Cardiac fibroblast (primary cell): ENCODE results near the gene REST.
"Not testable (repeated sequence)": the region's sequence is repeated elsewhere in the genome, so short reads cannot be mapped to it uniquely, and the experiment has no call there.

Source experiments
- DNase-seq, 2 donors: peaks; one replicate each; pipeline versions ENCODE4 v3.0.0 to v3.0.0-alpha.2; 2010; ENCODE audit warnings: low read depth in 2 of 2
- H3K4me3 ChIP-seq, 2 donors: replicated peaks in 1 of 2; 1 replicate in 1 of 2; 2 replicates in 1 of 2; pipeline ENCODE4 v1.5.1; 2011; ENCODE audit warnings: low read depth in 2 of 2, low read length in 2 of 2, mild to moderate bottlenecking in 2 of 2, moderate library complexity in 1 of 2
- CTCF ChIP-seq: IDR thresholded peaks from one replicate; pipeline ENCODE4 v1.5.1; 2011; ENCODE audit warnings: low read depth, mild to moderate bottlenecking, low read length, inconsistent platforms

REST gene

GRCh38 chr4:56892691-56893090, 15.0 kb upstream of the REST start:
- DNase-seq = no peak
- no peak for TF ChIP-seq CTCF
- no peak overlapping the region for H3K4me3 ChIP-seq

- not testable (repeated sequence) for H3K4me3 ChIP-seq, DNase-seq
Observed at GRCh38 chr4:56897842-56898241, 9.9 kb upstream of the REST start.

DNA sequence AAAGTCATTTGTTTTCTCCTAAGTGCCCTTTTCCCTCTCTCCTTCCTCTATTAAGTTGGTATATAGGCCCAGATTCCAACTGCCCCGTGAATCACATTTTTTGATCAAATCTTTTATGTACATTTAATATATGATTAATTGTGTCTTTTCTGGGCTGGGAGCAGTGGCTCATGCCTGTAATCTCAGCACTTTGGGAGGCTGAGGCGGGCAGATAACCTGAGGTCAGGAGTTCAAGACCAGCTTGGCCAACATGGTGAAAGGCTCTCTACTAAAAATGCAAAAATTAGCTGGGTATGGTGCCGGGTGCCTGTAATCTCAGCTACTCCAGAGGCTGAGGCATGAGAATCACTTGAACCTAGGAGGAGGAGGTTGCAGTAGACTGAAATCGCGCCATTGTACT, 7.5 kb upstream of the REST start:
- not testable (repeated sequence) for H3K4me3 ChIP-seq, DNase-seq

DNA sequence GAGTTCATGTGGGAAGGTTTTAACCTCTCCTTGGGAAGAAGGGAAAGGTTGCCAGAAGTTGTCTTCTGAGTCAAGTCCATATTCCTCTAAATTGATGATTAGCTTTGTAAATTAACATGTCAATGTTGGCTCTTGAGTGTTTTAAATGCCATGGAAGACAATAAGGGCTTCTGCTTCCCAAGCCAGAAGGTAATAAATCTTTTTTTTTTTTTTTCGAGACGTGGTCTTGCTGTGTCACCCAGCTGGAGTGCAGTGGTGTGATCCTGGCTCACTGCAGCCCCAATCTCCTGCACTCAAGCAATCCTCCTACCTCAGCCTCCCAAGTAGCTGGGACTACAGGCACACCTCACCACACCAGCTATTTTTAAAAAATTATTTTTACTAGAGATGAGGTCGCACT, 5.0 kb upstream of the REST start:
- no peak for DNase-seq
- H3K4me3 ChIP-seq = no peak overlapping the region
- TF ChIP-seq CTCF = no peak

- no peak for TF ChIP-seq CTCF
- no peak for DNase-seq
- H3K4me3 ChIP-seq = no peak overlapping the region
Observed at GRCh38 chr4:56905796-56906195, 1.9 kb upstream of the REST start.

DNA sequence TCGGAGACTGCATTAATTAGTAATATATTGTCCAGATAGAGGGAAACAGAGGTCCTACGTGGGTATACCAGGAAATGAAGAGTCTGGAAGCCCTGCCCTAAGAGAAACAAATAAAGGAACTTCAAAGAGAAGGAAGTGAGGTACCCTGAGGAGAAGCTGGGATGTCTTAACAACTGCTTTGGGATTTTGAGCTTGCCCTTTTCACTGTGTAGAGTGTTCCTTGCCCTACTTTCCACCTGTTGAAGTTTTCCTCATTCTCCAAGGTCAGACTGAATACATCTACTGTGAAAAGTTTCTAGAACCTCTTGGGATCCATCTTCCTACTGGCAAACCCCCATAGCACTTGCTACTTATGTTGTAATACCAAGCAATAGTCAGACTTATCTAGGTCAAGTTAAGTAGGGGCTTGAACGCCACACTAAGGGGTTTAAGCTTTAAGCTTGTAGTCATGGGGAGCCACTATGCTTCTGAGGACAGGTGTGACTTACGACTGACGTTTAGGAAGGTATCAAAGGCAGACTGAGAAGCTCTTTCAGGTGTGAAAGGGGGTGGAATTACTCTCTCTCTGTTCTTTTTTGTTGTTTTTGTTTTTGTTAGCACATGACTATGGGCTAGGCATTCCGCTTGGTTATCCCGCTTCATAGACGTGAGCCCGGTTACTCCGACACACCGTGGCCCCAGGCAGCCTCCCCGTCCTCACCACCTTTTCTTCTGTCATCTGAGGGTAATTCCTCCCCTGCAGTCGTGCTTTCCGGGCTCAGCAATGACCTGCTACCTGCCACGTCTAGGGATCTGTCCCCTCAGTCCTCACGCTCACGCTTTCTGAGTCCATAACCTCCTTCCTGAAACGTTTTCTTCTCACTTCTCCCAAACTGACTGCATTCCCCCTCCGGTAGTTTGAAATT, 959 bp upstream of the REST start:
- TF ChIP-seq CTCF = no peak
- peak overlapping the region; percentile 54 to 92 for H3K4me3 ChIP-seq
- DNase-seq = no peak

DNA sequence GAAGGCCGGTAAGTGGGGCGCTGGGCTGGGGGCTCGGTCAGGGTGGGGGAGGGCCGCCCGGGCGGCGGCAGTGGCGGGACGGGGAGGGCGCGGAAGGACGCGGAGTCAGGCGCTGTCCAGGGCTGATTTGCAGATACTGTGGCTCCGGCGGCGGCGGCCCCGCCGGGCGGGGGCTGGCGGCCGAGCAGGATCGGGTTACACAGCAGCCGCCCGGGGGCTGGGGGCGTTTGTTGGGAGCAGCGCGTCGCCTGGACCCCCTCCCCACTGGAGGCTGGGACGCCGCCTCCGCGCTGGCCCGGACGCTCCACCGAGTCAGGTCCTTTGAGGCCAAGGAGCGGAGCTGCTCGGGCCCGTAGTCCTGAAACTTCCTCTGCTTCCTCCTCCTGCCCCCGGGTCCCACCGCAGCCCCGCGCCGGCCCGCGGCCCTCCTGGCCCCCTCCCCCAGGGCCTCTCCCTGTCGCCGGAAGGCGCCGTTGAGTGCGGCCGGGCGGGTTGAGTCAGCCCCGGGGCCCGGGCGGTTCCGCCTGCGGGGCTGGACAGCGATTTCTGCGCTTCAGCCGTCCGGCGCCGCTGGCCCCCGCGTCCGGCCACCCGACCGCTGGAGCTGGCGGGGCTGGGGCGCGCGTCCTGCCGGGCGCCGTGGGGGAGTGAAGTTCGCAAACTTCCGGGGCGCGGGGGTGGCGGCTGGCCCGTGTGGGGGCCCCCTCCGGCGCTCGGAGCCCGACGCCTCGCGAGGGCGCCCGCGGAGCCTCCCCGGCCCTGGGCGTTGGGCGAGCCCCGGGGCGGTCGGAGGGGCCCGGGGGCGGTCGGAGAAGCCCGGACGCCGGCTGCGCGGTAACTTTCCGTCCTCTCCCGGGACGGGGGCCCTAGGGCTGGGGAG, 746 bp downstream of the REST start:
- TF ChIP-seq CTCF = no peak
- H3K4me3 ChIP-seq = peak overlapping the region; percentile 92 to 96
- DNase-seq = peak; percentile 65 to 71
